ENCODE data around the gene RMDN3. TPM values are rescaled to one million over a fixed set of nuclear protein-coding genes. Genes with fewer than 3 reads are reported as not detected.

The RMDN3 gene
- total RNA-seq, 4 donors from 2014 or later = 21.3 to 31.9 (median 26.4) TPM

DNA sequence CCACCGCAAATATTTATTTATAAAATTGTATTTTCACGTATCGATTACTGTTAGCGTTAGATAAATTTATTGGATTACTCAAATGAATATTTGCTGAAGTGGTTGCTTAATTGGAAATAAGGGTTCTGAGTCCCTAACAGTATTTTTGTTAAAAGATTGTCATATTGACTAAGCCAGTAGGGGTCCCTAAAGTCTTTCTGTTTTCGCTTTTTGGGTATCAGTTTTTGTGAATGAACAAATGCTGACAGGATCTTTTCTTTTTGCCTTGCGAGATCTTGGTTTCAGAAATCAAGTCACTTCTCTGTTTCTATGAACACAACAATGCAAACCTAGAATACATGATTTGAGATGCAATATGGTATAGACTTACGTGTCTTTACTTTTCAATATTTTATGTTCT is 53.0 kb downstream of the RMDN3 start:
- H3K4me3 ChIP-seq = no peak overlapping the region
- no peaks in the 10 kb centered on the region for H3K27me3 ChIP-seq
- no peak for DNase-seq
- H3K4me1 ChIP-seq = no peaks in the 10 kb centered on the region
- TF ChIP-seq, protein P1, sequence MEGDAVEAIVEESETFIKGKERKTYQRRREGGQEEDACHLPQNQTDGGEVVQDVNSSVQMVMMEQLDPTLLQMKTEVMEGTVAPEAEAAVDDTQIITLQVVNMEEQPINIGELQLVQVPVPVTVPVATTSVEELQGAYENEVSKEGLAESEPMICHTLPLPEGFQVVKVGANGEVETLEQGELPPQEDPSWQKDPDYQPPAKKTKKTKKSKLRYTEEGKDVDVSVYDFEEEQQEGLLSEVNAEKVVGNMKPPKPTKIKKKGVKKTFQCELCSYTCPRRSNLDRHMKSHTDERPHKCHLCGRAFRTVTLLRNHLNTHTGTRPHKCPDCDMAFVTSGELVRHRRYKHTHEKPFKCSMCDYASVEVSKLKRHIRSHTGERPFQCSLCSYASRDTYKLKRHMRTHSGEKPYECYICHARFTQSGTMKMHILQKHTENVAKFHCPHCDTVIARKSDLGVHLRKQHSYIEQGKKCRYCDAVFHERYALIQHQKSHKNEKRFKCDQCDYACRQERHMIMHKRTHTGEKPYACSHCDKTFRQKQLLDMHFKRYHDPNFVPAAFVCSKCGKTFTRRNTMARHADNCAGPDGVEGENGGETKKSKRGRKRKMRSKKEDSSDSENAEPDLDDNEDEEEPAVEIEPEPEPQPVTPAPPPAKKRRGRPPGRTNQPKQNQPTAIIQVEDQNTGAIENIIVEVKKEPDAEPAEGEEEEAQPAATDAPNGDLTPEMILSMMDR (IDR thresholded peaks at IDR 0.05) = peak in 1 of 6 experiments; percentile 15
- no peak for TF ChIP-seq POLR2A (IDR thresholded peaks at IDR 0.05)
- H3K27ac ChIP-seq = no peak overlapping the region
- no peaks in the 10 kb centered on the region for H3K36me3 ChIP-seq
- intact Hi-C loops (cut with DNase I) = no loop called here
- H3K9me3 ChIP-seq = no peaks in the 10 kb centered on the region
- 91 to 94% methylated on average over 7 of the region's 7 CpGs for WGBS, 2 donors

GRCh38 chr15:40697916-40698315 is 57.1 kb downstream of the RMDN3 start:
- TF ChIP-seq, protein P1 (IDR thresholded peaks at IDR 0.05) = no peak
- TF ChIP-seq POLR2A (IDR thresholded peaks at IDR 0.05) = no peak
- peaks cover 13 to 24% (median 18%) of the 10 kb centered on the region in 3 donors for H3K4me1 ChIP-seq
- intact Hi-C loops (cut with DNase I) = no loop called here
- no peak overlapping the region for H3K4me3 ChIP-seq
- no peaks in the 10 kb centered on the region for H3K27me3 ChIP-seq
- H3K27ac ChIP-seq = no peak overlapping the region
- peaks cover 0 to under 1% (median 0%) of the 10 kb centered on the region in 3 donors for H3K36me3 ChIP-seq
- H3K9me3 ChIP-seq = no peaks in the 10 kb centered on the region
- WGBS, 2 donors = 94 to 97% methylated on average over 6 of the region's 7 CpGs
- DNase-seq = no peak

DNA sequence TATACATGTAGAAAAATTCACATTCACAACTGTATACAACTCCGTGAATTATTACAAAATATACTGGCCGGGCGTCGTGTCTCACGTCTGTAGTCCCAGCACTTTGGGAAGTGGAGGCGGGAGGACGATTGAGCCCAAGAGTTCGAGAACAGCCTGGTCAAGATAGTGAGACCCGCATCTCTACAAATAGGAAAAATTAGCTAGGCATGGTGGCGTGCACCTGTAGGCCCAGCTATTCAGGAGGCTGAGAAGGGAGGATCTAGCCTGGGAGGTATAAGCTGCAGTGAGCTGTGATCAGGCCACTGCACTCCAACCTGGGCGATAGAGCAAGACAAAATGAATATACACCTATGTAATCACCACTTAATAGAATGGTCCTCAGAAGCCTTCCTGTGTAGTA is 58.8 kb downstream of the RMDN3 start:
- 82 to 90% methylated on average over 11 of the region's 11 CpGs for WGBS, 2 donors
- Histone ChIP-seq H3K9me3 (no peaks in the 10 kb centered on the region), H3K36me3 (peaks cover 0 to 17% (median 0%) of the 10 kb centered on the region in 3 donors), H3K27me3 (no peaks in the 10 kb centered on the region), H3K4me1 (peaks cover 13 to 24% (median 18%) of the 10 kb centered on the region in 3 donors), H3K4me3 (peak overlapping the region in 2 of 4 donors; percentile 74 to 86), H3K27ac (peak overlapping the region in 1 of 4 donors; percentile 100)
- no peak for TF ChIP-seq POLR2A (IDR thresholded peaks at IDR 0.05)
- TF ChIP-seq, protein P1 (IDR thresholded peaks at IDR 0.05) = no peak
- intact Hi-C loops (cut with DNase I) = no loop called here
- no peak for DNase-seq

DNA sequence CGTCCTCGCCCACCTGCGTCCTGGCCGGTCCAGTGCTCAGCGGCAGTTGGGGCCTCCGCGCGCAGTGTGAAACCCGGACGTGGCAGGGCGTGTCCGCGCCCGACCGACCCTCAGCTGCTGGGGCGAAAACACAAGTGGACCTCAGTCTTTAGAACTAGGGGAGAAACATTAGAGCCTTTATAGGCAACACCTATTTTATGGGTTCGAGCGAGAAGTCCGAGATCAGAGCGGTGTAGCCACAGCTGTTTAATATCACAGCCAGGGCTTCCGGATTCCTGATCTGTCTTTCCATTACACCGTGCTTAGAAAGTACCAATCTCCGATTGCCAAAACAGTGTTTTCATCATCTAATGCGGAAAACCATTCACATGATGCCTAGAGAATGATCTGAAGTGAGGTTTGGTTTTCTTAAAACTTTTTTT is 59.6 kb downstream of the RMDN3 start:
- Histone ChIP-seq H3K27ac (peak overlapping the region; percentile 97 to 100 (median 99)), H3K9me3 (no peaks in the 10 kb centered on the region), H3K4me1 (peaks cover 13 to 24% (median 18%) of the 10 kb centered on the region in 3 donors), H3K27me3 (no peaks in the 10 kb centered on the region), H3K36me3 (peaks cover 0 to 22% (median 0%) of the 10 kb centered on the region in 3 donors), H3K4me3 (peak overlapping the region; percentile 65 to 86 (median 80))
- DNase-seq = no peak
- 0 to 1% methylated on average over 13 to 15 of the region's 24 CpGs for WGBS, 2 donors
- intact Hi-C loops (cut with DNase I) = no loop called here
- no peak for TF ChIP-seq POLR2A (IDR thresholded peaks at IDR 0.05)
- TF ChIP-seq, protein P1 (IDR thresholded peaks at IDR 0.05) = no peak

- 0 to 1% methylated on average over 28 to 36 of the region's 81 CpGs for WGBS, 2 donors
- intact Hi-C loops (cut with DNase I) = no loop called here
- peak in 2 of 4 donors; percentile 45 to 62 for TF ChIP-seq POLR2A (IDR thresholded peaks at IDR 0.05)
- TF ChIP-seq, protein P1 (IDR thresholded peaks at IDR 0.05) = no peak
- DNase-seq = peak; percentile 77
- Histone ChIP-seq H3K4me3 (peak within 1 kb of the TSS; percentile 65 to 86 (median 80)), H3K27ac (peak within 1 kb of the TSS; percentile 97 to 100 (median 99)), H3K36me3 (peaks cover 0 to 25% (median 0%) of the 10 kb centered on the region in 3 donors), H3K27me3 (no peaks in the 10 kb centered on the region), H3K9me3 (no peaks in the 10 kb centered on the region), H3K4me1 (peaks cover 13 to 24% (median 18%) of the 10 kb centered on the region in 3 donors)
Observed at GRCh38 chr15:40694688-40695468, 60.2 kb downstream of the RMDN3 start, which contains the start of gene RAD51. Gene RAD51, plus strand, starts transcription at chr15:40695174. Its CDS starts 3,585 bp downstream, at chr15:40698759.

Data from esophagus squamous epithelium (tissue), 5 donors.